Caco-2 (cell line): ENCODE measurements around the gene CCDC50. TPM values are rescaled to one million over a fixed set of nuclear protein-coding genes. Genes with fewer than 3 reads are reported as not detected.

Experiments
- BruUV-seq: library from RNA; stranded (reverse); fragments of 400-500 nt; replicated peaks from 2 replicates; lab custom pipeline; 2021; lab: Mats Ljungman, UMichigan
- CTCF ChIA-PET: fragments of 300-600 bp; sonication (Branson Sonifier 250); formaldehyde crosslinking; loops from one replicate; lab custom pipeline; 2022; ENCODE audit warnings: antibody characterized with exemption; lab: Charles Lee
- POLR2A ChIA-PET: fragments of 300-600 bp; sonication (Branson Sonifier 250); formaldehyde crosslinking; loops from one replicate; lab custom pipeline; 2022; ENCODE audit warnings: antibody characterized with exemption; lab: Charles Lee
- DNase-seq, 2 experiments: peaks; one replicate each; pipeline versions ENCODE4 v3.0.0 to v3.0.0-alpha.2; 2020 to 2022
- H3K27me3 ChIP-seq: replicated peaks from 2 replicates; pipeline ENCODE4 v1.6.0; 2011; ENCODE audit warnings: low read length; ENCODE audit not compliant: control insufficient read depth, insufficient read depth
- H3K36me3 ChIP-seq: 2 replicates; pipeline ENCODE4 v1.5.1; 2011; ENCODE audit warnings: low read length; ENCODE audit not compliant: control insufficient read depth, insufficient read depth
- H3K4me1 ChIP-seq: fragments of 250-450 bp; sonication (Bioruptor Pico); 2 replicates; pipeline ENCODE4 v1.5.1; 2020; ENCODE audit warnings: mild to moderate bottlenecking
- H3K4me3 ChIP-seq: 2 replicates; pipeline ENCODE4 v1.5.1; 2011; ENCODE audit warnings: low read depth, mild to moderate bottlenecking, control low read depth, low read length
- H3K9me3 ChIP-seq: fragments of 250-450 bp; sonication (Bioruptor Pico); 2 replicates; pipeline ENCODE4 v1.5.1; 2020; ENCODE audit warnings: mild to moderate bottlenecking, moderate library complexity
- H3K27ac Mint-ChIP-seq: one replicate; pipeline ENCODE4 v1.8.0; 2022; ENCODE audit warnings: mixed read lengths; ENCODE audit not compliant: unreplicated experiment
- H3K27me3 Mint-ChIP-seq: one replicate; pipeline ENCODE4 v1.8.0; 2022; ENCODE audit warnings: mixed read lengths; ENCODE audit not compliant: insufficient read depth, unreplicated experiment
- H3K36me3 Mint-ChIP-seq: one replicate; pipeline ENCODE4 v1.8.0; 2022; ENCODE audit warnings: mild to moderate bottlenecking, mixed read lengths; ENCODE audit not compliant: insufficient read depth, unreplicated experiment
- H3K4me1 Mint-ChIP-seq: one replicate; pipeline ENCODE4 v1.8.0; 2022; ENCODE audit warnings: low read depth, mixed read lengths; ENCODE audit not compliant: unreplicated experiment
- H3K4me3 Mint-ChIP-seq: one replicate; pipeline ENCODE4 v1.8.0; 2022; ENCODE audit warnings: mild to moderate bottlenecking, moderate library complexity, mixed read lengths; ENCODE audit not compliant: unreplicated experiment
- H3K9me3 Mint-ChIP-seq: one replicate; pipeline ENCODE4 v1.8.0; 2022; ENCODE audit warnings: mixed read lengths; ENCODE audit not compliant: unreplicated experiment
- CTCF ChIP-seq, 2 experiments: fragments of 200-600 bp in 1 of 2; IDR thresholded peaks; 1 replicate in 1 of 2; 2 replicates in 1 of 2; pipeline versions ENCODE4 v1.5.1 to v1.8.0; 2011 to 2022; ENCODE audit warnings: antibody characterized with exemption in 1 of 2, control low read depth in 1 of 2, inconsistent platforms in 1 of 2, low read depth in 1 of 2, low read length in 1 of 2, mild to moderate bottlenecking in 1 of 2, moderate library complexity in 1 of 2; ENCODE audit not compliant: insufficient read depth in 1 of 2, severe bottlenecking in 1 of 2, unreplicated experiment in 1 of 2
- intact Hi-C: fragments of 100-400 bp; cut with micrococcal nuclease; formaldehyde crosslinking; loops from one replicate; pipeline ENCODE4 v1.10.0; 2022; ENCODE audit not compliant: unreplicated experiment
- total RNA-seq: library from RNA; stranded (reverse); gene quantifications from 2 replicates; pipeline ENCODE4 v1.2.3, GENCODE V29; 2022

Gene CCDC50
- total RNA-seq, 1 experiment from 2014 or later = 53.1 TPM

DNA sequence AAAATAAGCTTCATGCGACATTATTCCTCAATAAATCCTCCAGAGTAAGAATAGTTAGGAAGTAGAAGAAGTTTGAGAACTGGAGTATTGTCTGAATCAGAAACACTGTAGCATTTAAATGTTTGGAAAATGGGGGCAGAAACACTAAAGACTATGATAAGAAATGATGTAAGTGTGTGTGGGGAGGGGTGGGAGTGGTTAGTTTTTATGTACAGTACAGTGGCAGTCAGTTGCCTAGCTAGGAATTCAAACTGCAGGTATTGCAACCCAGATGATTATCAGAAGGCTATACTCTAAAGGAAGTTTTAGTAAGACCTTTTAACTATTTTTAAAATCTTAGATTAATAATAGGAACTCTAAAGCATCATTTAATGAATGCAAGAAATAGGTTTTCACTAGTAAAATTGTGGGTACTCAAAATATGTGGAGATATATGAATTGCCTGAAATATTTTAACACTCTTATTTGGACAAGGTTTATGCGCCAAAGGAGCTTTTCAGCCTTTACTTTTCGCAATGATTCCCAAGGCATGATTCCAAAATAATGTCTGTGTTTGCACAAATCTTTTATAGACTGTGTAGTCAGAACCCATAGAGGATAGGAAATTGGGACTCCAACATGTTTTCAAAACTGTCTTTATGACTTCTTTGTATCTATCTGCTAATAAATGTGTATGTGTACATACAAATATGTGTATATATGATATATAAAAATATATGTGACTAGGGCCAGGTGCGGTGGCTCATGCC is 8.0 kb upstream of the CCDC50 start:
- H3K4me3 ChIP-seq = no peak overlapping the region
- Mint-ChIP-seq H3K4me3 (no peak overlapping the region), H3K9me3 (no peaks in the 10 kb centered on the region), H3K27me3 (no peaks in the 10 kb centered on the region), H3K36me3 (no peaks in the 10 kb centered on the region), H3K27ac (no peak overlapping the region), H3K4me1 (peaks cover 16% of the 10 kb centered on the region)
- H3K27me3 ChIP-seq = no peaks in the 10 kb centered on the region
- H3K4me1 ChIP-seq = peaks cover 11% of the 10 kb centered on the region
- ChIA-PET POLR2A (no interaction called here), CTCF (no interaction called here)
- intact Hi-C loops = loop anchor here (1.0 kb wide), 1 partner anchor 8 kb away; no protein-coding TSS in a partner anchor
- H3K36me3 ChIP-seq = no peaks in the 10 kb centered on the region
- no TSS peak for BruUV-seq
- H3K9me3 ChIP-seq = no peaks in the 10 kb centered on the region
- TF ChIP-seq CTCF (IDR thresholded peaks at IDR 0.05; ENCODE audit: insufficient read depth in 1 of 2, low read depth in 1 of 2, low read length in 1 of 2, severe bottlenecking in 1 of 2, unreplicated experiment in 1 of 2) = no peak
- no peak for DNase-seq

DNA sequence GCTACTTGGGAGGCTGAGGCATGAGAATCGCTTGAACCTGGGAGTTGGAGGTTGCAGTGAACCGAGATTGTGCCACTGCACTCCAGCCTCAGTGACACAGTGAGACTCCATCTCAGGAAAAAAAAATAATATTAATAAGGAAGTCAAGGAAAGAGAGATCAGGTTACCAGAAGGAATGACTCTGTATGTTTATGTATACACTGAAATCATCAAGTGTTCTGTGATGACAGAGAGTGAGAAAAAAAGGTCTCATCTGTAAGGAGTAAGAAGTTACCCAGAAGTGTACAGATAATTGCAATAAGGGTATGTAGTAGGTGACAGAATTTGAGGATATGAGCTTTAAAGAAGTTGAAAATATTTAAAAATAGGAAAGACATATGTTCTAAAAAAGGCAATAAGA is 4.3 kb upstream of the CCDC50 start:
- ChIA-PET POLR2A (no interaction called here), CTCF (no interaction called here)
- no peaks in the 10 kb centered on the region for H3K9me3 Mint-ChIP-seq
- TF ChIP-seq CTCF (IDR thresholded peaks at IDR 0.05; ENCODE audit: insufficient read depth in 1 of 2, low read depth in 1 of 2, low read length in 1 of 2, severe bottlenecking in 1 of 2, unreplicated experiment in 1 of 2) = no peak
- H3K4me3 Mint-ChIP-seq = no peak overlapping the region
- Histone ChIP-seq H3K36me3 (no peaks in the 10 kb centered on the region), H3K27me3 (no peaks in the 10 kb centered on the region), H3K4me1 (peaks cover 17% of the 10 kb centered on the region), H3K4me3 (no peak overlapping the region), H3K9me3 (no peaks in the 10 kb centered on the region)
- no peak overlapping the region for H3K27ac Mint-ChIP-seq
- BruUV-seq = no TSS peak
- intact Hi-C loops = no loop called here
- DNase-seq = no peak
- peaks cover 2% of the 10 kb centered on the region for H3K36me3 Mint-ChIP-seq
- H3K27me3 Mint-ChIP-seq = no peaks in the 10 kb centered on the region
- peaks cover 21% of the 10 kb centered on the region for H3K4me1 Mint-ChIP-seq

- H3K4me1 ChIP-seq = peaks cover 21% of the 10 kb centered on the region
- no peak overlapping the region for H3K4me3 Mint-ChIP-seq
- TF ChIP-seq CTCF (IDR thresholded peaks at IDR 0.05; ENCODE audit: insufficient read depth in 1 of 2, low read depth in 1 of 2, low read length in 1 of 2, severe bottlenecking in 1 of 2, unreplicated experiment in 1 of 2) = no peak
- POLR2A ChIA-PET = interaction anchor here (1.7 kb wide), 1 partner anchor 14 kb away, joined by 9 read pairs; no protein-coding TSS in a partner anchor
- H3K4me1 Mint-ChIP-seq = peaks cover 24% of the 10 kb centered on the region
- CTCF ChIA-PET = no interaction called here
- no peaks in the 10 kb centered on the region for H3K9me3 Mint-ChIP-seq
- H3K9me3 ChIP-seq = no peaks in the 10 kb centered on the region
- no peak overlapping the region for H3K27ac Mint-ChIP-seq
- no peaks in the 10 kb centered on the region for H3K27me3 ChIP-seq
- H3K36me3 ChIP-seq = no peaks in the 10 kb centered on the region
- no TSS peak for BruUV-seq
- H3K4me3 ChIP-seq = no peak overlapping the region
- no peaks in the 10 kb centered on the region for H3K27me3 Mint-ChIP-seq
- DNase-seq = no peak
- intact Hi-C loops = no loop called here
- peaks cover 15% of the 10 kb centered on the region for H3K36me3 Mint-ChIP-seq
Observed at GRCh38 chr3:191327526-191327925, 1.7 kb upstream of the CCDC50 start.
